C4-2B (cell line): ENCODE results near the gene GLB1L3.

Experiments used
- ZFX ChIP-seq: fragments of 450-650 bp; IDR thresholded peaks from 2 replicates; pipeline ENCODE4 v1.6.1; 2017
- TF ChIP-seq, protein P1 (sequence below): fragments of 450-650 bp; conservative IDR thresholded peaks from 2 replicates; pipeline ENCODE4 v1.5.1; 2017; ENCODE audit warnings: mild to moderate bottlenecking

DNA sequence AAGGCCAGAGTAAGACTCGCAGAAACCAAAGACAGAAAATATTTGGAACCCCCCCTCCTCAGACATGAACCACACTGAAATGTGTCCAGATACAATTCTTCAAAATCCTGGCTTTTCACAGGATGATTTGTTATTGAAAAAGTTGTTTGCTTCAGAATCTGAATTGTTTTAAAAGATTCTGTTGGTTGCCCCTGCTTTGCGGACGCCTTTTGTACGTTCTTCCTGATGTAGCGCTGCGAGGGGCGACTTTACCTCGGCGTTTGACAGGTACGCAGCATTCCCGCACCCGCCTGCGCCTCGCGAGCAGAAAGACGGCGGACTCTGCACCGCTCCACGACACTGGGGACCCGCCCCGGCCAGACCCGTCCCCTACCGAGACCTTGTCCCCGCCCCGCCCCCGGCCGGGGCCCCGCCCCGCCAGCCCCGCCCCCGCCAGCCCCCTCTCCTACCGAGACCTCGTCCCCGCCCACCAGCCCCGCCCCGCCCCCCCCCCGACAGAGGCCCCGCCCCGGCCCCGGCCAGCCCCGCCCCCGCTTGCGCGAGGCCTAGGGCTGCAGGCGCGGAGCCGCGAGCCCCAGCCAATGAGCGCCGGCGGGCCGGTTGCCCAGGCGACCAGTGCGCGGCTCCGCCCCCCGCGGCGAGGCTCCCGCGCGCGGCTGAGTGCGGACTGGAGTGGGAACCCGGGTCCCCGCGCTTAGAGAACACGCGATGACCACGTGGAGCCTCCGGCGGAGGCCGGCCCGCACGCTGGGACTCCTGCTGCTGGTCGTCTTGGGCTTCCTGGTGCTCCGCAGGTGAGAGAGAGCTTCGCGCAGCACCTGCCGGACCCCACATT is 55.4 kb downstream of the GLB1L3 start, which contains the start of gene GLB1L2:
- TF ChIP-seq, protein P1, sequence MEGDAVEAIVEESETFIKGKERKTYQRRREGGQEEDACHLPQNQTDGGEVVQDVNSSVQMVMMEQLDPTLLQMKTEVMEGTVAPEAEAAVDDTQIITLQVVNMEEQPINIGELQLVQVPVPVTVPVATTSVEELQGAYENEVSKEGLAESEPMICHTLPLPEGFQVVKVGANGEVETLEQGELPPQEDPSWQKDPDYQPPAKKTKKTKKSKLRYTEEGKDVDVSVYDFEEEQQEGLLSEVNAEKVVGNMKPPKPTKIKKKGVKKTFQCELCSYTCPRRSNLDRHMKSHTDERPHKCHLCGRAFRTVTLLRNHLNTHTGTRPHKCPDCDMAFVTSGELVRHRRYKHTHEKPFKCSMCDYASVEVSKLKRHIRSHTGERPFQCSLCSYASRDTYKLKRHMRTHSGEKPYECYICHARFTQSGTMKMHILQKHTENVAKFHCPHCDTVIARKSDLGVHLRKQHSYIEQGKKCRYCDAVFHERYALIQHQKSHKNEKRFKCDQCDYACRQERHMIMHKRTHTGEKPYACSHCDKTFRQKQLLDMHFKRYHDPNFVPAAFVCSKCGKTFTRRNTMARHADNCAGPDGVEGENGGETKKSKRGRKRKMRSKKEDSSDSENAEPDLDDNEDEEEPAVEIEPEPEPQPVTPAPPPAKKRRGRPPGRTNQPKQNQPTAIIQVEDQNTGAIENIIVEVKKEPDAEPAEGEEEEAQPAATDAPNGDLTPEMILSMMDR, result no peak
- no peak; the same call in 1 of the 2 replicates for TF ChIP-seq ZFX
